HPDE6-E6E7 (cell line): ENCODE data around the gene RYR3.

Experiments used
- DNase-seq: peaks from one replicate; pipeline ENCODE4 v3.0.0; 2011; ENCODE audit warnings: missing footprints; ENCODE audit errors: extremely low spot score

Gene RYR3

DNA sequence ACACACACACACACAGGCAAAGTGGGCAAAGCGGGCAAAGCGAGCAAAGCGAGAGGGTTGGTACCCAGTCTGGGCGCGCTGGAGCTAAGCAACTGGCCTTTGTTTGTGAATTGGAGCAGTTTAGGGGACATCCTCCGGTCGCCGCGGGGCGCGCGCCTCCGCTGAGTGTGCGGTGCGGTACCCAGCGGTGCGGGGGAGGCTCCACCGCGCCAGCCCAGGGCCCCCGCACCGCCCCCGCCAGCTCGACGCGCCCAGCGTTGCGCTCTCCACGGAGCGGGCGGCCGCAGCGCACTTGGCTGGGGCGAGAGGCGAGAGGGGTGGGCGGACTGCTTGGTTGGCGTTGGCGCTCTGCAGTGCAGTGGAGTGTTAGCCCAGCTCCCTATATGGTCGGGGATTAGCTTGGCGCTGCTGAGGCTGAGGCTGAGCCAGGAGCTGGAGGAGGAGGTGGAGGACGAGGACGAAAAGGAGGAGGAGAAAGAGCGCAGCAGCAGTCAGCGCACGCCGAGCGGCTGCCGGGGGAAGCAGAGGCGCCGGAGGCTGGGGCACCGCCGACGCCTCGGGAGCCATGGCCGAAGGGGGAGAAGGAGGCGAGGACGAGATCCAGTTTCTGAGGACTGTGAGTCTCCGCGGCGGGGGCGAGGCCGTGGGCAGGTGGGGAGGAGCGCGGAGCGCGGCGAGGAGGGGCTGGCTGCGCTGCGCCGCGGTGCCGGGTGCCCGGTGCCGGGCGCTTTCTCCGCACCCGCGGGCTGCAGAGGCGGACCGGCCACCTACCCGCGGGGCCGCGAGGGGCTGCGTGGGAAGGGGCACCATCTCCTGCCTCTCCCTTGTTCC lies at the start of gene RYR3:
RYR3 (plus strand) TSS at position 487 of the 831 bp plus-strand sequence; CDS start at position 566, 79 bp downstream.
- DNase-seq, result no peak

DNA sequence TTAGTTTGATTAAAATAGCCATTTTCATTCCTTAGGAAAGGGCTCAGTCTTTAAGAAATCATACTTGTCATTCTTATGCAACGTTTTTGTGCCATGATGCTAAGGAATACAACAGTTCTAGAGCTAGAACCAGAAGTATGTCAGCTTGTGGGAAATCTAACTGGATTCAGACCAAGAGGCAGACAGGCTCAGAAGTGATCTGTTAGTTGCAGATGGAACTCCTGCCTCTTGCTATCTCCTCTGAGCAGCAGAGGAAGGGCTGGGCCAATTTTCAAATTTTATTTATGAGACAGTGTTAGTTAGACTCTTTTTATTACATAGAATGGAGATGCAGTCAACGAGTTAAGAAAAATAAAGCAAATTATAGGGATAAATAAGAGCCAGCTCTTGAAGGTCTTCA lies 48.5 kb upstream of the RYR3 start:
- DNase-seq, result no peak

DNA sequence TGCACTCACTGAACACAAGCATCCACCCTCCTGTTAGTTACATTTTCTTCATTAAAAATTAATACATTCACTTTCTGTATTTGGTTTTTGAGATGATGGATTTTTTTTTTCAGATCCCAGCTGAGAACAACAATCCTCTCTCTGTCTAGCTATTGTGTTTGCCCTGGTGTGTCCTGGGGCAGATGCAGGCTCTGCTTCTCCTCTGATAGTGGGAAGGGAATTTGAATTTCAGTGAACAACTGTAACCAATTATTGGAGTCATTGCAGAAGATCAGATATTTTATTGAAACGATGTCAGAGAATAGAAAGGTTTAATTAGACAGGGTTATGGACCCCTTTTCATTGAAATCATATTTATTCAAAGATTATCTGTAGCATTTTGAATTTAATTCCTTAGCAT lies 33.1 kb upstream of the RYR3 start:
- no peak for DNase-seq

DNA sequence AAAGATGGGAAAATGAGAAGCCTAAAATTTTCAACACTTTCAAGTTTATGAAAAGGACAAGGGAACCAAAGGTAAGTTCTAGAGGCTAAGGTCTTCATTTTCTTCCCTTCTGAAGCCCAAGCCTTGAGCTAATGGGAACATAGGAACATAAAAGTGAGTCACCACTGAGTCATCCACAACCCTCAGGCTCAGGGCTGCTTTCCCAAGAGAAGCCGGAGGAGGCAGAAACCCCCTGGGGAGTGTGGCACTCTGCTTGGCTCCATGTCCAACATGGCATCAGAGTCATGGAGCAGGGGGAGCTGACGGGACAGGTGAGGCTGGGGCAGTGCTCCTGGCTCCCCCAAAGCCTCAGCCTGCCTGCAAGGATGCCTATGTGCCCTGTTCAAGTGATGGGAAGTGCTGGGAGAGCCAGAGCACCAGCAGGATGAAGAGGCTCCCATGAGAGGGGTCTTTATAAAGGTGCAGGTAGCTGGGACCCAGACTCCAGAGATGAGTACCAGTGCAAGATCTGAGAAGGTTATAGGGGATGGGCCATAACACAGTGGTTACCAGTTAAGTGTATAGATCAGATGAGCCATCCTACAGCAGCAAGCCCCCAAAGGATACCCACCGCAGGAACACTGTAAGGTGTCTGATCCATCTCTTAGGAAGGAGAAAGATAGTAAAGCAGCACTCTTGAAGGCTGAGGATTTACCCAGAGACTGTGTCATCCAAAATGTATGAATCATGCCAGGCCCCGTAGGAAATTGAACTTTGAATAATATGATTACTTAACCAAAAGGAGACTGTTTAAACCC lies 31.8 kb upstream of the RYR3 start:
- peak; percentile 84 for DNase-seq

DNA sequence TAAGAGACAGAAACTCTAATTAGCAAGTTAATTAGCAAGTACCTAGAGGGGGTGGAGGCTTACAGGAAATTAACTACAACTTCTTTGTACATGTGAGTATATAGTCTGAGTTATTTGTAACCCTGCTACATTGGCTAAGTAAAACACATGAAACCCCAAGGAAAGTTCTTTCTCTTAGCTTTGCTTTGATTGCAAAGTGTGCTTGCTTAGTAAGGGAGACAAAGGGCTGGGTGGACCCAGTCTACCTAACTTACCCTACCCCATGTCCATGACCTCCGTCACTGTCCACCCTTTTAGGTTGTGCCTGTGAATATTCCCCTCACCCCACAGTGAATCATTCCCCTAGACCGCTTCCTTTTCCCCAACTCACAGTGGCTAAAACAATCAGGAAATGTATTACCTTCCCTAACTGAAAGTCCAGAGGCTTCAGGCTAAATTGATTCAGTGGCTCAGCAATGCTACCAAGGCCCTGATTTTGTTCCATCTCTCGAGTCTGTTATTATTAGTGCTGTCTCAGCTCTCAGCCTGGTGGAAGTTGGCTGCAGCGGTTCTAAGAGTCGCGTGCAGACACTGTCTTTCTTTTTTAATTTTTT lies 31.1 kb upstream of the RYR3 start:
- peak; percentile 59 for DNase-seq

DNA sequence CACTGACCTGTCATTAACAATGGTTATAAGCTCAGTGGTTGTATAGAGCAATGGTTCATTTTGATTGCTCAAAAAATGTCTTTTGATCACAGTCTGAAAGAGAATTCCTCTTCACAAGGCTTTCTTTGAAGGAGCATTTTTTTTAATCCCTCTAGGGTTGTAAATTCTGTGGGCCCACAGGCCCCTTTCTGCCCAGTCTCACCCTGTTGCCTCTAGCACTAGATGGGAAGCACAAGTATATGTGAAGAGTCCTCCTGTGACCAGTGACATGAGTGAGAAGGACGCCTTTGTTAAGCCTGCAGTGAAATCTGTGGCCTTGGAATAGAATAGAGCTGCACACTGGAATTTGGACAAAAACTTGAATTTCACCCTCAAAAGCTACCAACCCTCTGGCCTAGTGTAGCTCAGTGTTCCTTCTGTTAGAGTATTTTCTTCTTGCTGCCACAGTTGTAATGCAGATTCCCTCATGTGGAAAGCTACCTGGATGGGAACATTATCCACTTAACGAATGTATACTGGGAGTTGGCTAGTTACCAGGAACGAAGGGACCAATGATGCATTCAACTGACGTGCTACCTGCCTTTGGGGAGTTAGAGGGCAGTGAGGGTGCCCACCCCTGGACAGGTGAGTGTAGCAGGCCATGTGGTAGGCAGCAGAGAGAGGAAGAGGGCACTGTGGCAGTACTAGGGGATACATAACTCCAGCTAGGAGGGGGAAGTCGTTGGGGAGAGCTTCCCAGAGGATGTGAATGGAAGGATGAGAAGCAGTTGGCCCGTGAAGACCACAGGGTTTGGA lies 28.3 kb upstream of the RYR3 start:
- DNase-seq, result no peak

DNA sequence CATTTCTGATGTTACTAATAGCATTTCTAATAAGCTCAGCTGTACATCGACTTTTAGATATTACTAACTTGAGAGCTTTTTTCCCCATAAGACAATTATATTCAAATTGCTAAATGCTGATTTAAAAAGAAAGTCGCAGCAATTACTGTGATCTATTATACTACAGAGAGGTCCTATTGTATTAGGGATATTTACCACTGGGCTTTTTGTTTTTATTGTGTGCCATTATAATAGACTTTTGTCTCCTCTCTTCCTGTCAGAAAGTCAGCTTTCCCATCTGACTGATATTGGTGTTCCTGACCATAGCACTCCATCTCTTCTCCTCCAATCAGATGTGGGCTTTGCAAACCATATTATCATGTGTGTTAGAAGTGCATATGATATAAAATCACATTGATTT lies 27.2 kb upstream of the RYR3 start:
- DNase-seq, result no peak

DNA sequence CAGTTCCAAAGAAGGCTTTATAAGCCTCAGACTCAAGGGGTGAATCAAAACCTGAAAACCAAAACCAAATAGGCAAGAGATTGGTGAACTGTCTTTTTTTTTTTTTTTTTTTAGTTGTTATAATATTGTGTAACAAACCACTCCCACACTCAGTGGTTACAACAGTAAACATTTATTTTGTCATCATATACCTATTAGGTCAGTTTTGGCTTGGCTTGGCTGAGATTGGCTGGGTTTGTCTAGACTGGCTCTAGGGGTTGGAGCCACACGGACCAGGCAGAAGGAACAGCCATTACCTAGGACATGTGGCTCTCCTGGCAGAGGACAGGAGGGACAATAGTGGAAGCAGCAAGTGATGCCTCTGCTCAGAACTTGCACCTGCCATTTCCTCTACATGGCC lies 26.4 kb upstream of the RYR3 start:
- DNase-seq, result no peak

DNA sequence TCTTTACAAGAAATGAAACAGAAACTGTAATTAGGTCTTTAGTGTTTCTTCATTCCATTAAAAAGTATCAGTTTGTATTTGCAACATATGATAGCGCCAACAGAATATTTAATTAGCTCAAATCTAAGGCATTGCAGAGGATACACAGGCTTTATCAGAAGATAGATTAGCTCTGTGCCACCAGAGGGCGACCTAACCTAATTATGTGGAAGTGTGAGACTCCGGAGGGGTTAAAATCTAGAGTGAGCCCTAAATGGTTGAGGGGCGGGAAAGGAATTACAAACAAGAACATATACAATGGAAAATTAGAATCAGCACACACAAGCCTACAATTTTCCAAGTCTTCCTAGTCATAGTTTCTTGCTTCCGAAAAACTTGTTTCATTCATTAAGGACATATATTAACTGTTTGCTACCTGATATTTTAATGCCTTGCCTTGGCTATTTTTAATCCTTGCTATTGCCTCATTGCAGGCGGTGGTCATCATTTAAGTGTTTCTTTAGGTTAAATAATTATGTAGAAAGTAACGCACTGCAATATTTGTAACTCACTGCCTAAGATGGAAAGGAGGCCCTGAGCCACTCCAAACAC lies 18.0 kb upstream of the RYR3 start:
- no peak for DNase-seq

DNA sequence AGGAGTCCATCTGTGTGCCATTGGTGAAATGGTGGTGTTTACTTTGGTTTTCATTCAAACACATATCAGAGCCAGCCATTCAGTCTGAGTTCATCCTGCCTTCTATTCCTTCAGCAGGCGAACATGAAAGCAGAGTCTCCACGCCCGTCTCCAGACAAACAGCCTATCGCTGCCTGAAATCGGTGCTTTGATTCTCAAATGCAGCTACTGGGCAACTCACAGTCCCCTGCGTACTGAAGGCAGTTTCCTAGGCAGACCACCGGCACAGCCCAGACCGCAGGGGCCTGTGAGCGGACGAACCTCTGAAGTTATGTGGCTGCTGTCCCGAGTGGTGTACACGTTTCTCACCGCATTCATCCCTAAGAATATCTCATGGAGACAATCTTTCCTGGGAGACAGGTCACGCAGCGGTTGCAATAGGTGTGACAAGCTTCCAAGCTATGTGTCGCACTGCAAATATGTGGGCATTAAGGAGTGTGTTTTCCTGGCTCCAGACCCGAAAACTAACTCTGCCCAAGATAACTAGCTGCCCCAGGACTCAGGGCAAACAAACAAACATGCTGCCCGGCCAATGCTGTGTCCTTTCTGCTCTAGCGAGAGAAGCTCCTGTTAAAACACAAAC lies 16.9 kb upstream of the RYR3 start:
- DNase-seq, result no peak

DNA sequence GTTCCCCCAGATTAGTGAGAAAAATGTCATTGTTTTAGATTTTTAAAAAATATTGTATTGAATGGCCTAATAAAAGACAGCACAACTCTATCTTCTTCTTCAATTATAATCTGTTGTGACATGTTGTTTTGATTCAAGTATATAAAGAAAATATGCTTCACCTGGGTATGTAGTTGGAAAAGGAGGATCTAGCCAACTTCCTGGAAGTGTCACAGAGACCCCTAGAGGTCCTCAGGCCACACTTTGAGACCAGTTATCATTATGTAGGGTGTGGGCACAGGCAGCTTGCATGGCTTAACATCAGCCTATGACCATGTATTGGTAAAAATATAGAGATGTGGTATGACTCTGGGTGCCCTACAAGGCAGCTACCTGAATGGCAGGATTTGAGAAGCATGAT lies 14.7 kb upstream of the RYR3 start:
- DNase-seq, result no peak

DNA sequence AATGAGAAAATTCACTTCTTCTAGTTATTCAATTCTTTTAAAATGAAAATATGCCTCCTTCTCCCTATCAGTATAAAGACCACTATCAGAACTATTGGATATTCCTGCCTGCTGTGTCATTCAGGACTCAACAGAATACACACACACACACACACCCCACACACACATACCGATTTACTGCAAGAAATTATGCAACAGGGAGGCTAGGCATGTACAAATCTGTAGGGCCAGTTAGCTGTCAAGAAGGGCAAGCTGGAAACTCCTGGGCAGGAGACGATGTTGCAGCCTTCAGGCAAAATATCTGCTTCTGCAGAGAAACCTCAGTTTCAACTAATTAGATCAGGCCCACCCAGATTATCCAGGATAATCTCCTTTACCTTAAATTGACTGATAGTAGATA lies 13.9 kb upstream of the RYR3 start:
- no peak for DNase-seq

DNA sequence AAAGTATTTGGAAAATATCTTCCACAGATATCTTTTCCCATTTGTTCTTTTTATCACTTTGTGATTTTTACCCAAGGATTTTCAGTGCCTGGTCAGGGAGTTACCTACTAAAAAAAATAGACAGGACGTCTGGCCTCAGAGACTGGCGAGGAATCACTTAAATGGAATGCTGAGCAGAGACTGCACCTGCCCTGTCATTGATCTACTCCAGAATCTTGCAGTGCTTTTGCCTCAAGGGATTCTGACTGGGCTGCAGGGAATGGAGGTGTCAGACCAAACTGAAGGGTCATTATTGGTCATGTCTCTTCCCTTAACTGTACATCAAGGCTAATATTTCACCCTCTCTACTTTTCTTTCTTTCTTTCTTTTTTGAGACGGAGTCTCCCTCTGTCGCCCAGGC lies 12.1 kb upstream of the RYR3 start:
- peak; percentile 89 for DNase-seq

DNA sequence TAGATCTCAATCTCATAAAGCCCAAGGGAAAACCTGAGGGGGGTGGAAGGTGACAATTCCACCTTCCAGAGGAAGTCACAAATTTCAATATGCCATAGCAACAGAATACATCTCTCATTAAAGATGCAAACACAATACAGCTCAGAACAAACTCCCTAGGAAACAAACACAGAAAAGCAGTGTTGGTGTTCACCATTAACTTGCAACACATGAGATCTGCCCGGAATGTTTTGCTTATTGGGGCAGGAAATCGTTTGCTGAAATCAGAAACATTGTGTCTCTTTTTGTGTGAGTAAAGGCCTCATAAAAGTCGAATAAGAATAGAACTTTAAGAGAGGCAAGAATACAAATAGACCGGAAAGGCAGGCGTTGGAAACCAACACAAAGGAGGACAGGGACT lies 5.8 kb upstream of the RYR3 start:
- DNase-seq, result no peak

DNA sequence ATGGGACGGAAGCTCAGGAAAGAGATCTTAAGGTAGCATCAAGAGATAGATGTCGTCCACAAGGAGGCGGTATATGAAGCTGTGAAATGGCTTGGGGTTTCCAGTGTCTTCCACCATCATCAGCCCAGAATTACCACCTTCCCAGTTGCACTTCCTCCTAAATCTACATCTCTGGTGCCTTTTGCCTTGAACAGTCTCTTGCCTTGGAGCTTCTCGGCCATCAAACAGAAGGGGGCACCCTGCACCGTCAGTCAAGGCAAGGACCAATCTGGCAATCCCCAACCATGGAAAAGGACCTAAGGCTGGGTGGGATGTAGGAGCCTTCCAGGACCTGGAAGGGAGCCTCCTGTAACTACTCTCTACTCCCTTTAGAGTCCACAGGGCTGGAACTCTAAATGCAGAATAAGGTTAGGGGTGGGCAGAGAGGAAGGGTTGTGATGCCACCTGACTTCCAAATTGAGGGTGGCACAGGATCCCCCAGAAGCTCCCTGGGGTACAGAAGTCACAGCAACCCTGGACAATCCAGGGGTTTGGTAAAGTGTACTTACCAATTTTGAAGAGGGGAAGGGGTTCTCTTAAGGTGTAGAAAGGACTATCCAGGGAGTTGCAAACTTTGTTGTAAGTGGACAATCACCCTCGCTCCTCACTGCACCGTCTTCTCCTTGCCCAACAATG lies 1.0 kb upstream of the RYR3 start:
- no peak for DNase-seq

DNA sequence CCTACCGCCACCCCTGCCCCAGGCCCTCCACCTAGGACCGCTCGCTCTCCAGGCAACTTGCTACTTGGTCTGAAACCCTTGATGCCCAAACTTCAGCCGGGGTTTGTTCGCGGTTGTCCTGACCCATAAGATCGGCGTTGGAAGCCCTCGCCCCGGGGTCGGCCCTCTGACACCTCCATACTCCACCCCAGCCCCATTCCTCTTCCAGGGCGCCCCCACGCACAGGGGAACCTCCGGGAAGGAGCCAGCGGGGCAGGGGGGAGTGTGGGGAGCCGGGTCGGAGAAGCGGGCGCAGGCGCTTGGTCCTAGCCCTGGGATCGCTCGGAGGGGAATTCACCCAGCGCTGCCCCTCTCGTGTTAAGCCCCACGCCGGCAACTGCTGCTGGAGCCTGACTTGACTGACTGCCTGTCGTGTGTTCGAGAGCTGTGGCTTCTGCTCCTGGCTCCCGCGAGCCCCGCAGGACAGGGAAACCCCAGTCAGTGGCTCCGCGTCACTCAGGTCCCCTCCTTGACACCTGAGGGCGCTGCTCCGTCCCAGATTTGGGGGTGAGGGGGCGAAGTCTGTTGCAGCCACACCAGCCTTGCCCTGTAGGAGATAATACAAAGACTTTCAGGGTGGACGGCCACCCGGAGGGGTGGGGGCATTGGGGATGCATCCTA lies 675 bp downstream of the RYR3 start:
- no peak for DNase-seq

DNA sequence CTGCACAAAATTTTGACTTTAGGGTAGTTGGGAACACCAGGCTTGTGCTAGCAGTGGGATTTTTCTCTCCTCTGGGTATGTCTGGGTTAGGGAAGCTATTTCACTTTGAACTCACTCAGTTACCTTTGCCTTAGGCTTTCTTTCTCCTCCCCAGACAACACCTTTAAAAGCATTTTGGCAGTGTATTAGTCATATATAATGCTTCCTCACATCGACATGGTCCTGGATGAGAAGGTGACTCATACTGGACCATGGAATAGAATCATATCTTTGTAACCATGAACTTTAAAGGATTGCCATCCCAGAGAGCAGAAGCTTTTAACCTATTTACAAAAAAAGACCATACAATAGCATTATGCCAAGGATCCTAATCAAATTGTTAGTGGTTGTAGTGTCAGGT lies 2.7 kb downstream of the RYR3 start:
- DNase-seq, result no peak

DNA sequence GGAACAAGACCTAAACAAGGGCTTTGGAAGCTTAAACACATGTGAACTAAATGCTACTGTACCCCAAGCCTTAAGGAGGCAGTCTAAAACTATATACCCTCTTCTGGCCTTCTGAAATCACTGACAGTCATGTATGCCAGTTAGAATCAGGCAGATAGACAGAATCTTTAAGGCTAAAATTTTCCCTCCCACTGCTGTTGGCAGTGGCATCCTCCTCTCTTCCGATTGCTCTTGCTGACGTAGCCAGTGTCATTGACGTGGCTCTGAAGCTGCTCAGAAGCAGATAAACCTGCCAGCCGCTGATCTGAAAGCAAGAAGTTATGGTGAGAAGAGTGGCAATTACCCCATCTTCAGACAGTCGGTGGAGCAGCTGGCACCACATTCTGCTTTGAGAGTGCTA lies 3.3 kb downstream of the RYR3 start:
- no peak for DNase-seq

DNA sequence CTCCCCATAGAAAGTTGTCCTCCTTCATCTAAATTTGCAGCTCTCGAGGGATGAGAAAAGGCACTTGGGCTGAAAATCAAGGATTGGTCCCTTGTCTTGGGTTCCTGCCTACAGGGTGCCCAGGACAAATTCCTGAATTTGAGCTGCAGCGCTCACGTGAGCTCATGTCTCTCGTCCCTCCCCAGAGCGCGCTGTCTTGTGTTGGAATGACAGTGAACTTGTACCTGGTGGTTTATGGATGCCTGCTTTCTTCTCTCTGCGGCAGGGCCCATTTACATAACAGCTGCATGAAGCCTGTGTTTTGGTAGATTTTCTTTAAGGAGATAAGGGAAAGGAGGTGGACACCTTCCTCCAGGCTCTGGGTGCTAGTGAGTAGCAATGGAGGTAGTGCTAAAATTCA lies 4.3 kb downstream of the RYR3 start:
- no peak for DNase-seq

DNA sequence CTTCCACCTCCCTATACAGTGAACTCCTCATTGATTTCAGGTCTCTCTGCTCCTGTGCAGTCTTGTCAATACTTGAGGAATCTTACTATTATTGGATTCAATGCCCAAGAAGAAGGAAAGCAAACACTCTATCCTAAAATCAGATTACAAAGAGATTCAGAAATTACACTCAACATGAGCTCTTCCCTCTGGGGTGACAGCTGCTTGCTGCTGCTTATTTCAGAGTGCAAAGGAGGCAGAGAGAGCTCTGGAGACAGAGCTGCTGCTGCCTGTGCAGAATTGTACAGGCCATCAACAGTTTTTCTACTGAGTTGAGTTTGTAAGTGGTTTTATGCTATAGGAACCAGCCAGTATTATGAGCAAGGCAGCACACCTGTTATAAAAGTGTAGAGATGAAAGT lies 7.1 kb downstream of the RYR3 start:
- no peak for DNase-seq
